Activated CD8-positive, alpha-beta memory T cell treated with anti-CD3 and anti-CD28 coated beads for 24 hours (primary cell): ENCODE measurements around the gene ROR1.

Experiments used
- DNase-seq: peaks from one replicate; pipeline ENCODE4 v3.0.0-alpha.2; 2020

The ROR1 gene

GRCh38 chr1:63886340-63886739, 112.5 kb downstream of the ROR1 start:
- no peak for DNase-seq

DNA sequence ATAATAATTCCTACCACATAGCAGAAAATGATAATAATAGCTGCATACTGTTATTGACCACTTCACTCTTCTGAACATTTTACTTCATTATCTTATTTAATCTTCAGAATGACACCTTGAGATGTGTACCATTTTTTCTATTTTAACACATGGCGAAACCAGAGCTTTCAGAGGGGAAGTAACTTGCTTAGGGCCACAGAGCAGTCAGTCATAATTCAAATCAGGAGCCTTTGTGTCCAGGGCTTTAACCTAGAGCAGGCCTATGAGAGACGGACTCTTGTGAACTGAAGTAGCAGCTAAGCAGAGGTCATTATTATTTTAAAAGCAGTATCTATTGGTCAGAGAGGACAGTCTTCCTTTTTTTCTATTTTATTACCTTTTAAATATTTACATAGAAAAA, 114.0 kb downstream of the ROR1 start:
- DNase-seq: no peak

GRCh38 chr1:63888984-63889383, 115.2 kb downstream of the ROR1 start:
- no peak for DNase-seq

DNA sequence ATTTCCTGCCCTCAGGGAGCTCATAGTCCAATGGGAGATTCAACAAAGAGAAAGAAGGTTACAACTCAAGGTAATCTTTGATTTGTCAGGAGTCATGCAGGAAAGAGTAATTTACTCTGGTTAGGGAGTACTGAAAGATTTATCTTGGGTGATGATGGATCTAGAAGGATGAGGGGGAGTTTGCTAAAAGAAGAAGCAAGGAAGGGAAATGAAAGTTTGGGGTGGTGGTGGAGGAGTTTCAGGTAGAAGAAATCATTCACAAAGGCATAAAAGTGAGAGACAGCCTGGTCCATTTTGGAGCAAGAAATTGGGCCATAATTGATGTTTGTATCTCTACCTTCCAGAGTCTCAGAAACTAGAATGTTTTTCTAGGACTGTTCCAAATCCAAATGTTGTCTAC, 116.7 kb downstream of the ROR1 start:
- no peak for DNase-seq

GRCh38 chr1:63891060-63891690, 117.4 kb downstream of the ROR1 start:
- no peak for DNase-seq

DNA sequence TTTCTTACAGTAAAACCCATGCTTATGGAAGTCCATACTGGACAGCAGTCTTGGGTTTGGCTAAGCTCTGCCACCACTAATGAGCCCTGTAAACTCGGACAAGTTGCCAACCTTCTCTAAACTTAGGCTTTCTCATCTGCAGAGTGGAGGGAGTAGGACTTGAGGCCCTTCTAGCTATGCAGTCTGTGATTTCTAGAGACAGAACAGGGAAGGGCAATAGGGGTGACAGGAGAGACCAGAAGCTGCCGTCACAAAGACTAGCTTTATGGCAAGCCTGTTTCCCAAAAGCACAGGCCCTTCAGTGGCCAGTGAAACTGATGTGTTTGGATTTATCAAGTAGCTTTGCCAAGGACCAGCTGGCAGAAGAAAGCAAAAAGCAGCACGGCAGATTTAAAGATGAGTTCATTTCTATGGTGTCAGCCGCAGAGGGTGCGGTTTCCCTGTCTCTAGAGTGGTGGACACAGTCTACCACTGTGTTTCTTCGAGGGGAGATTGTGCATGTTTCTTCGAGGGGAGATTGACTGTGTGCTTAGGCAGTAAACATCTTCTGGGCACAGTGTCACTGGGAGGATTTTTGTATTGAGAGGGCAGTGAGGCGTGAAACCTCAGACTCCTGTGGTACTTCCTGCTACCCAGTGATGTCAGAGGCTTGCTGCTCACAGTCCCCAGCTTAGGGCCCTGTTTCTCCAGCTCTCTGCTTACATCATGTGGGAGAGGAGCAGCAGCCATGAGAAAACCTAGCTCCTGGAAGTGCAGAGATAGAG, 119.0 kb downstream of the ROR1 start:
- no peak for DNase-seq

GRCh38 chr1:63893976-63894375, 120.2 kb downstream of the ROR1 start:
- DNase-seq: no peak

- no peak for DNase-seq
Measured at GRCh38 chr1:63894627-63895265, 120.9 kb downstream of the ROR1 start.

DNA sequence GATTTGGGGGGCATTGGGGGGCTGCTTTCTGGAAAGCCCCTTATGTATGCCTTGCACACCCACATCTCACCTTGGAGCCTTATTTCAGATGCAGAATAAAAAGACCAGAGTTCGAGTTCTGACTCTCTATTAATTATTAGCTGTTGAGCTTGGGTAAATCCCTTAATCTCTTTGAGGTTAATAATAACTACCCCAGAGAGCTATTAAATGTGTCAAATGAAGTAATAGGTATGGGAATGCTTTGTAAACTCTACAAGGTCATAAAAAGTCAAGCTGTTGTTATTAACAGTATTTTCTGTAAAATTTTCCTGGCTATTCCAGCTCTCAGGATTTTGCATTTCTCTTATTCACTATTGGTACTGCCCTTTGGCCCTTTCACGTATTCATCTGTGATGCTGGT, 122.9 kb downstream of the ROR1 start:
- DNase-seq: no peak

DNA sequence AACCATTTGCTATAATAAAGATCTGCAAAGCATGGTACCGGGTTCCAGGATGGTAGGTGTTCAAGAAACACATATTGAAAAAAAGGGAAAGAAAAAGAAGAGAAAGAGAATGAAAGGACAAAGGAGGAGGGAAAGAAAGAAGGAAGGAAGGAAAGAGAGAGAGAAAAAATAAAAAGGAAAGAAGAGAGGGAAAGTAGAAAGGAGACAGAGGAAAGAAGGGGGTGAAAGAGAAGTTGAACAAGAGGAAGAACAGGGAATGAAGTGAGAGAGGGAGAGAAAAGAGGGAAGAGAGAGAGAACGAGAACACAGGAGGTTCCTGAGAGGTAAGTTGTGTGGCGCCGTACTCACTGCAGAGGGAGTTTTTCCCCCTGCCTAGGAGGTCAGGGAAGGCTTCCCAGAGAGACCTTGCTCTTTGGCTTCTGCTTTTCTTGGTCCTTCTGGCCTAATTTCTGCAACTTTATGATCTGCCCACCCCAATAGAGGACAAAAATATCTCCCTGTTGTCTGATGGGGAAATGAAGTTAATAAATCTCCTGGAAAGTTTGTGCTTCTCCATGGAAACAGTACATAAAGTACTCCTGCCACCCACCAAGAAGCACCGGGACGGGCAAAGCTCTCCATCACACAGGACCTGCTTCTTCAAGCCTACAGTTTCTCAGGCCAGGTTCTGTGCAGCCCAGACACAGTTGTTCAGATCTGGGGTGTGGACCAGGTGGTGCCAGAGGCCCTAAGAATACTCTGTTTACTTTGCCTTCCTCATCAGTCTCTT, 124.8 kb downstream of the ROR1 start:
- DNase-seq: no peak

DNA sequence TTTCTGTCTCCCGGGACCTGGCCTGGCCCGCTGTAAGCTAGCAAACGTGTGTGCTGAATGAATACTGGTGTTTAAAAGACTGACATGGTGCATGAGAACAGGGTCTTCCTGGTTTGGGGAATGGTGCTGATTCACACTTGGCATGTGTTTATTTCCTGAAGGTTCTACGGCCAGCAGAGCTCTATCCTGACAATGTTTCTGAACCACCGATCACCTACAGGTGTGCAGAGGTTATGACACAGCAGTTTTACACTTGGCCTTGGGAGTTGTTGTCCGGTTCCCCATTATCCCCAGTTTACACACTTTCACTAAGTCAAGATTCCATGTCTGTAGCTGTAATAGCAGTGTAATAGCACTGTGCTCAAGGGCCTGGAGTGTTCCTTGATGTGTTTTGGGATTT, 127.3 kb downstream of the ROR1 start:
- no peak for DNase-seq

DNA sequence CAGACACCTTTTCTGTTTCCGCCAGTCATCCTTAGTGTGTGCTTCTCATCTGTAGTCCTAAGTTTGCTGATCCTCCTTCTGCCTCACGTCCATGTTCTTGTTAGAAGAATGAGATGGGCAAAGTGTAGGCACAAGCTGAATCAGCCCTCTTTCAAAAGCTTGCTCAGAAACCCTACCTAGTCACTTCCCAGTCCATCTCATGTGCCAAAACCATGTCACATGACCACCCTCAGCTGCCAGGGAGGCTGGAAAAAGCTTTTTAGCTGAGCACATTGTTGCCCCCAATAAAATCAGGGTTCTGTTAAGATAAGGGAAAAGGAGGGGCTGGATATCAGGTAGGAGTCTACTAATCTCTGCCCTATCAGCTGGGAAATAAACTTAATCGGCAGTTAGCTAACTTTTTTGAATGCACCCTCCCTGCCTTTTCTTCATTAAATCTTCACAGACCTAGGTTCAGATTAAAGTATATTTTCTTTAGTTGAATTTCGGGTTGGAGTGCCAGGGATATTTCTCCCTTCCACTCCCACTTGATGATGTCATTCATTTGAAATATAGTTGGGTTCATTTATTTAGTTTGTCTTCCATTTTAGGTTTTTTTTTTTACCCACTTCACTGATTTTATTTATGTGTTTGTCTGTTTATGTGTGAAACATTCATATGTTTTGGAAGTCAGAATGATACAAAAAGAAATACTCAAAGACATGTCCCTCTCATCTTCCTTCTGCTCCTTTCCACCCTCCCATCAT, 129.2 kb downstream of the ROR1 start:
- DNase-seq: no peak

- DNase-seq: no peak
Measured at GRCh38 chr1:63903947-63904610, 130.3 kb downstream of the ROR1 start.

DNA sequence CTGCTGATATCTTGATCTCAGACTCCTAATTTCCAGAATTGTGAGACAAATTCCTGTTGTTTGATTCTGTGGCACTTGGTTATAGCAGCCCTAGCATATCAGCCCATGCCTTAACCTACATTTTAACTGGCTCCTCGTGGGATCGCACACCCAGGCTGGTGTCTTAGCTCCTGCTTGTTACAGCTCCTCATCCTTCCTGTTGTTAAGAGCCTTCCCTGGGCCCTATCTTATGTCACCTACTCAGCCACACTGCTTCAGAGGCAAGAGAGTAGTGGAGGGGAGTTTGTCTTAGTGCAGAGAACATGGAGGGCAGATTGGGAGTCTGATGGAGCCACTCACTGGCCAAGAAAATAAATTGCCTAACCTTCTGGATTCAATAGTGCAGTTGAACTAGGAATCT, 131.0 kb downstream of the ROR1 start:
- no peak for DNase-seq

DNA sequence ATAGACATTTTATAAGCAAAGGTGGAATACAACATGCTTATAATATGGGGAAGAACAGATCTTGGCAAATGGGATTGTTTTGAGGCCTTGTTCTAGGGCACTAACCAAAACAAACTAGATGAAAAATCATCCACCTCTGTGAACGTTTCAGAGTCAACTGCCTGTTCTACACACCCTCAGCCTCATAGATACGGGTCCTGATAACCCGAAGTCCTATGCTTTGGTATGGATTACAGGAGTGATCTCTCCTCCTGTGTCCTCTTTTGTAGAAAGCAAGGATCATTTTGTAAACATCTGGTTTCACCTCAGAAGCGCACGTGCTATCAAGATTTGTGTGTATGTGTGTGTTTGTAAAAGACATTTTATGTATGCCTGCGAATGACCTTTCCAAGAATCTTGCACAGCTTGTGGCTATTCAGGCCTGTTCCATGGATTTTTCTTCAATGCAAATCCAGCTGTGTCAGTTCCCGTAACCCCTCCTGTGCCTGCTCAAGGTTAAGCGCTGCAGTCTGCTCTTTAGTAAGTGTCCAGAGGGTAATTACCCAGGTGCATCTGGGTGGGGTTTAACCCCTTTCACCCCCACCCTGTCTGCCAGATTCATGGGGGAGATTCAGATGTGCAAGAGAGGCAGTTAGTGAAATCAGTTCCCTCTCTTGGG, 132.4 kb downstream of the ROR1 start:
- no peak for DNase-seq

DNA sequence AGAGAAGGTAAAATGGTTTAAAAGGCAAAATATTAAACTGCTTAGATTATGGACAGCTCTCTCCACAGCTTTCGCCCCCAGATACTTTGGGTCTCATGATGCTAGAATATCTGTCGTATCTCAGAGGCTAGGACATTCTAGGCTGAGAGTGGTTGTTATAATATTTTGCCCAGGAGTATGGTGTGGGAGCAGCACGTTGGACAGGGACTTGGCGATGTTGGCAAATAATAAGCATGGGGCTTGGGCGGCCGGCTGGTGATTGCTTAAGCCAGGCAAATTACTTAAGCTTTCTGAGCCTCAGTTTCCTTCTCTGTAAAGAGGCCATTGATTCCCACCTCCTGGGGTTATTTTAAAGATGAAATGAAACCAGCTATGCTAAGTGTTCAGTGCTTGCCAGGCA, 133.2 kb downstream of the ROR1 start:
- DNase-seq: no peak

DNA sequence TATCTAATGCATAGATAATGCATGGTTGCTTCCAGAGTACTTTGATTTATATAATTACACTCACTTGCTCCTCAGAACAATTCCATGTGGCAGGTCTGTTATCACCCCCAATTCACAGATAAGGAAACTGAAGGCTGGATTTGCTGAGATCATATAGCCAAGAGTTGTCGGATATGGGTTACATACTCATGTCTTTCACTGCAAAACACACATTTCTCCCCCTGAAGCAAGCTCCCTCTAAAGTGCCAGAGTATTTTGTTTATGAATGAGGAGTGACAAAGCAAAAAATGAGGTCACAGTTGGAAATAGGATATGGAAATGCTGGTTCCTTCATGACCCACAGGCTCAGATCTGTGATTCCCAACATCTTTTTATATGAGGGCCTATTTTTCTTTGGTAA, 134.2 kb downstream of the ROR1 start:
- DNase-seq: no peak

DNA sequence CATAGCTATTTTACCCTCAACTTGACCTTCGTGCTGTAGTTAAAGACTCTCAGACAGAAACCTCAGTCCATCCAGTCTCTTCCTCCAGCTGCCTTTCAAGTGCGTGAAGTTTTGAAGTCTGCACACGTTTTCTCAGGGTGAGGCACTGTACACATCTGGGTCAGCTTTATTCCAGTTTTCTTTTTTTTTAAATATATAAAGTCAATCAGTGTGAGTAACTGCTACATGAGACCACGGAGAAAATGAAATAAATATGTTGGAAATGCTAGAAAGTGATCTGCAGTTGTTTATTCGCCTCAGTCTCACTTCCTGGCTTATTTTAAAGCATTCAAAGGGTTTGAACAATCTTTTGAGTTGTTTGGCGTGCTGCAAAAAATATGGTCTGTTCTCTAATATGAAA, 135.7 kb downstream of the ROR1 start:
- no peak for DNase-seq

GRCh38 chr1:63911049-63911448, 137.2 kb downstream of the ROR1 start:
- DNase-seq: no peak

DNA sequence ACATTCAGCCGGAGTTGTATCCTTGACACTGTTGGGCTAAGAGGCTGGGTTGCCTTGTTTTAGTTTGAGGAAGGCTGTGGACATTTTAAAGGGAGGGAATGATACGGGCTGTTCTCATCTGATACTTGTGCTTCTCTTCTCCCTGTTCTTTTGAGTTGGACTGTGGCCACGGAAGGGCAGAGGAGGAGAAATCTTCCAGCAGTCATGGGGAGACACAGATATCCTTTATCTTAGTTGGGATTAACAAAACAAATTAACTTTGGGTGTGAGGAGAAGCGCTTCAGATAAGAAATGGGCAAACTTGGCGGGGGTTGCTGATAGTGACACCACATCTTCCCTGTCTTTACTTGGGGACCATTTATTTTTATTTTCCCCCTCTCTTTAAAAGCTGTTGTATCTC, 138.8 kb downstream of the ROR1 start:
- no peak for DNase-seq

GRCh38 chr1:63913533-63913932, 139.7 kb downstream of the ROR1 start:
- no peak for DNase-seq

GRCh38 chr1:63914241-63914640, 140.4 kb downstream of the ROR1 start:
- DNase-seq: no peak
